Neural crest cell (in vitro differentiated cells): Measurements from ENCODE around the gene ZNF804B. TPM values are rescaled to one million over a fixed set of nuclear protein-coding genes. Genes with fewer than 3 reads are reported as not detected.

Source experiments
- DNase-seq: peaks from one replicate; pipeline ENCODE4 v3.0.0; 2021; ENCODE audit warnings: low read depth, mixed read lengths, low spot score
- H3K27ac Mint-ChIP-seq: one replicate; pipeline ENCODE4 v1.8.0; 2021; ENCODE audit warnings: mild to moderate bottlenecking, mixed read lengths; ENCODE audit not compliant: unreplicated experiment
- H3K27me3 Mint-ChIP-seq: 2 replicates; pipeline ENCODE4 v1.8.0; 2021; ENCODE audit warnings: low read depth, mild to moderate bottlenecking, mixed read lengths
- H3K36me3 Mint-ChIP-seq: 2 replicates; pipeline ENCODE4 v1.8.0; 2021; ENCODE audit warnings: low read depth, mild to moderate bottlenecking, mixed read lengths
- H3K4me1 Mint-ChIP-seq: 2 replicates; pipeline ENCODE4 v1.8.0; 2021; ENCODE audit warnings: mixed read lengths
- H3K4me3 Mint-ChIP-seq: one replicate; pipeline ENCODE4 v1.8.0; 2021; ENCODE audit warnings: mild to moderate bottlenecking, mixed read lengths
- H3K9me3 Mint-ChIP-seq: 2 replicates; pipeline ENCODE4 v1.8.0; 2021; ENCODE audit warnings: mixed read lengths
- total RNA-seq: library from RNA; stranded (reverse); gene quantifications from 2 replicates; pipeline ENCODE4 v1.2.1, GENCODE V29; 2021
- TF ChIP-seq, protein P1 (sequence below): fragments of 200-600 bp; sonication (generic); conservative IDR thresholded peaks from 2 replicates; pipeline ENCODE4 v1.5.0; 2021; ENCODE audit warnings: antibody characterized with exemption, mild to moderate bottlenecking

Gene ZNF804B
- total RNA-seq, 1 donor from 2014 or later = not detected

- no peaks in the 10 kb centered on the region for H3K9me3 Mint-ChIP-seq
- TF ChIP-seq, protein P1, sequence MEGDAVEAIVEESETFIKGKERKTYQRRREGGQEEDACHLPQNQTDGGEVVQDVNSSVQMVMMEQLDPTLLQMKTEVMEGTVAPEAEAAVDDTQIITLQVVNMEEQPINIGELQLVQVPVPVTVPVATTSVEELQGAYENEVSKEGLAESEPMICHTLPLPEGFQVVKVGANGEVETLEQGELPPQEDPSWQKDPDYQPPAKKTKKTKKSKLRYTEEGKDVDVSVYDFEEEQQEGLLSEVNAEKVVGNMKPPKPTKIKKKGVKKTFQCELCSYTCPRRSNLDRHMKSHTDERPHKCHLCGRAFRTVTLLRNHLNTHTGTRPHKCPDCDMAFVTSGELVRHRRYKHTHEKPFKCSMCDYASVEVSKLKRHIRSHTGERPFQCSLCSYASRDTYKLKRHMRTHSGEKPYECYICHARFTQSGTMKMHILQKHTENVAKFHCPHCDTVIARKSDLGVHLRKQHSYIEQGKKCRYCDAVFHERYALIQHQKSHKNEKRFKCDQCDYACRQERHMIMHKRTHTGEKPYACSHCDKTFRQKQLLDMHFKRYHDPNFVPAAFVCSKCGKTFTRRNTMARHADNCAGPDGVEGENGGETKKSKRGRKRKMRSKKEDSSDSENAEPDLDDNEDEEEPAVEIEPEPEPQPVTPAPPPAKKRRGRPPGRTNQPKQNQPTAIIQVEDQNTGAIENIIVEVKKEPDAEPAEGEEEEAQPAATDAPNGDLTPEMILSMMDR = no peak
- no peak overlapping the region for H3K27ac Mint-ChIP-seq
- no peaks in the 10 kb centered on the region for H3K27me3 Mint-ChIP-seq
- H3K36me3 Mint-ChIP-seq = no peaks in the 10 kb centered on the region
- H3K4me1 Mint-ChIP-seq = no peaks in the 10 kb centered on the region
- no peak overlapping the region for H3K4me3 Mint-ChIP-seq
- DNase-seq = no peak
These were observed 163.4 kb downstream of the ZNF804B start for GRCh38 chr7:88922944-88923343.

DNA sequence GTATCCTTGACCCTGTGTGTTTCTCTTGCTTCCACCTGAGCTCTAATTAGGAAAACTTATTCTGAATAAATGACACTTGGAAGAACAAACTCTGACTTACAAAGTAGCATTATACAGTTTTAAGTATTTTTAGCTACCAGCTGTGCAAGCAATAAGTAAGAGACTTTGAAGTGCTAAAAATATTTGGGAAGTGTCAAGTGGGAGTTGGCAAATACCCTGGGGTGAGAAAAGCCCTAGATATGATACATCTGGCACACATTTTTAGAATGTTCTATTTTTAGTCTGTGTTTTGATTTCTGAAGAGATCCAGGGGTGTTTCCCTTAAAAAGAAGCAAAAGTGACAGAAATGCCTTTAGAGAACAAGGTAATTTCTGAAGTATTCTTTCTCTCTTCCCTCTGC, 168.8 kb downstream of the ZNF804B start:
- Mint-ChIP-seq H3K9me3 (no peaks in the 10 kb centered on the region), H3K4me1 (no peaks in the 10 kb centered on the region), H3K4me3 (no peak overlapping the region), H3K36me3 (no peaks in the 10 kb centered on the region), H3K27ac (no peak overlapping the region), H3K27me3 (no peaks in the 10 kb centered on the region)
- TF ChIP-seq, protein P1 = no peak
- no peak for DNase-seq

DNA sequence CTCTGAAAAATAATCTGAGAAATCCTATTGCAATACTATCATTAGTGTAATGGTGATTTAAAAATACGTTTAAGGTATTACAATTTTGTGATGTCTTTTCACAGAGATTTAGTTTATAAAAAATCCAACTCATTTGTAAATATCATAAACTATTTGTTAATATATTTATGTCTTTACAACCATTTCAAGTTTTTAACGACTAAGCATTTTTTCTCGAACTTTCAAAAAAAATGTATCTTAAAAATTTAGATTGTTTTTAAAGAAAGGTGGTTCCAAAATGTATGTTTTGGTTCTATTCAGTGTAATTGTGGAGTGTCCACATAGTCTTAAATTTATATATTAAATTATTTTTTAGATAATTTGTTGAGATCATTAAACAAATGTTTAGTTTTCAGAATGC, 170.2 kb downstream of the ZNF804B start:
- Mint-ChIP-seq H3K36me3 (no peaks in the 10 kb centered on the region), H3K4me3 (no peak overlapping the region), H3K27ac (no peak overlapping the region), H3K9me3 (no peaks in the 10 kb centered on the region), H3K4me1 (no peaks in the 10 kb centered on the region), H3K27me3 (no peaks in the 10 kb centered on the region)
- TF ChIP-seq, protein P1 = no peak
- DNase-seq = no peak

GRCh38 chr7:88933285-88933684, 173.8 kb downstream of the ZNF804B start:
- no peaks in the 10 kb centered on the region for H3K9me3 Mint-ChIP-seq
- TF ChIP-seq, protein P1 = no peak
- H3K4me3 Mint-ChIP-seq = no peak overlapping the region
- H3K27ac Mint-ChIP-seq = no peak overlapping the region
- H3K4me1 Mint-ChIP-seq = no peaks in the 10 kb centered on the region
- DNase-seq = no peak
- H3K36me3 Mint-ChIP-seq = no peaks in the 10 kb centered on the region
- H3K27me3 Mint-ChIP-seq = no peaks in the 10 kb centered on the region

DNA sequence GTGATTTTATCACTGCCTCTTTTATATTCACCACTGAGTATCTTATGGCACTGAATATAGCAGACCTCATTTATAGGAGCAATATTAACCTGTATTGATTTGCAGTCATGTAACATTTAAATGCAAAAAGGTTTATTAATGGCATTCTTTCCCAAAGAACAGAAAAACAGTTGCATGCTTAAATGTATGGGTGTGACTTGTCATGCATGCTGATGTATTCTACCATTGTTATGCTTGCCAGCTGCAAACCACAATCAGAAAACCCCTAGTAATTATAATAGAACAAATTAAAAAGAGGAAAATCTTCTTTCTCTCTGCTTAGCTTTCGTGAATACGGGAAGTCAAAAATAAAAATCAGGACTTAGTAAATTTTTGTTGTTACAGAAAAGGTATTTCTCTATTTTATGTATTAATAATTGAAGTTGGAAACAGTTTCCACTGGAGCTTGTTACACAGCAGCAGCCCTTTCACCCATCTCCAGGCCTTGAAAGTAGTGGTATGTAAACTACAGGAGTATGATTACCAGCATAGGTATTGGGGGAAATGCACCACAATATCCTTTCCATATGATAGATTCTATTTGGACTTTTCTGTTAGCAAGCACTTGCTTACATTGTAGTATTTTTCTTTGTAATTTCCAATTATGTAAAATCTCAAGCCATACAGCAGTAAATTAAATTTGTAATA, 183.5 kb downstream of the ZNF804B start:
- no peaks in the 10 kb centered on the region for H3K36me3 Mint-ChIP-seq
- peaks cover 5% of the 10 kb centered on the region for H3K9me3 Mint-ChIP-seq
- no peak for DNase-seq
- no peaks in the 10 kb centered on the region for H3K4me1 Mint-ChIP-seq
- no peak overlapping the region for H3K4me3 Mint-ChIP-seq
- H3K27ac Mint-ChIP-seq = no peak overlapping the region
- TF ChIP-seq, protein P1 = no peak
- H3K27me3 Mint-ChIP-seq = no peaks in the 10 kb centered on the region
